IPS-15b (cell line): ENCODE results near the gene KITLG.
"Not testable (repeated sequence)": the region's sequence is repeated elsewhere in the genome, so short reads cannot be mapped to it uniquely, and the experiment has no call there.

ENCODE experiments used
- H3K27me3 ChIP-seq: one replicate; pipeline ENCODE4 v1.6.1; 2013; ENCODE audit warnings: low read length; ENCODE audit not compliant: control insufficient read depth, insufficient read depth
- H3K36me3 ChIP-seq: one replicate; pipeline ENCODE4 v1.6.1; 2013; ENCODE audit warnings: low read length; ENCODE audit not compliant: control insufficient read depth, insufficient read depth
- H3K4me1 ChIP-seq: one replicate; pipeline ENCODE4 v1.6.1; 2013; ENCODE audit warnings: mild to moderate bottlenecking, low read length; ENCODE audit not compliant: control insufficient read depth, insufficient read depth
- H3K4me3 ChIP-seq: one replicate; pipeline ENCODE4 v1.5.1; 2013; ENCODE audit warnings: low read depth, low read length
- H3K9ac ChIP-seq: one replicate; pipeline ENCODE4 v1.6.1; 2013; ENCODE audit warnings: low read depth, mild to moderate bottlenecking, low read length
- H3K9me3 ChIP-seq: one replicate; pipeline ENCODE4 v1.6.1; 2013; ENCODE audit warnings: mild to moderate bottlenecking, low read length; ENCODE audit not compliant: control insufficient read depth, insufficient read depth

Gene KITLG

GRCh38 chr12:88471331-88472045, 108.8 kb downstream of the KITLG start:
- Histone ChIP-seq H3K9ac (no peak overlapping the region), H3K9me3 (peaks cover 3% of the 10 kb centered on the region), H3K36me3 (no peaks in the 10 kb centered on the region), H3K4me3 (no peak overlapping the region), H3K27me3 (no peaks in the 10 kb centered on the region), H3K4me1 (peaks cover 5% of the 10 kb centered on the region)

- H3K4me1 ChIP-seq = peaks cover 5% of the 10 kb centered on the region
- no peaks in the 10 kb centered on the region for H3K36me3 ChIP-seq
- H3K9me3 ChIP-seq = peaks cover 3% of the 10 kb centered on the region
- H3K27me3 ChIP-seq = no peaks in the 10 kb centered on the region
- H3K9ac ChIP-seq = no peak overlapping the region
- no peak overlapping the region for H3K4me3 ChIP-seq
These were observed 111.1 kb downstream of the KITLG start for GRCh38 chr12:88469154-88469553.

GRCh38 chr12:88468581-88468980, 111.7 kb downstream of the KITLG start:
- Histone ChIP-seq H3K27me3 (no peaks in the 10 kb centered on the region), H3K9ac (no peak overlapping the region), H3K4me3 (no peak overlapping the region), H3K9me3 (peaks cover 3% of the 10 kb centered on the region), H3K4me1 (peaks cover 5% of the 10 kb centered on the region), H3K36me3 (no peaks in the 10 kb centered on the region)

- H3K4me3 ChIP-seq, H3K9ac ChIP-seq, H3K9me3 ChIP-seq, H3K4me1 ChIP-seq, H3K36me3 ChIP-seq, H3K27me3 ChIP-seq: not testable (repeated sequence)
These were observed 113.6 kb downstream of the KITLG start for GRCh38 chr12:88466708-88467107.

- H3K9ac ChIP-seq = no peak overlapping the region
- no peaks in the 10 kb centered on the region for H3K9me3 ChIP-seq
- H3K27me3 ChIP-seq = no peaks in the 10 kb centered on the region
These were observed 121.9 kb downstream of the KITLG start for GRCh38 chr12:88458327-88458726.

GRCh38 chr12:88453323-88453722, 126.9 kb downstream of the KITLG start:
- H3K27me3 ChIP-seq = no peaks in the 10 kb centered on the region
- no peak overlapping the region for H3K9ac ChIP-seq
- no peaks in the 10 kb centered on the region for H3K4me1 ChIP-seq
- H3K4me3 ChIP-seq = no peak overlapping the region
- H3K9me3 ChIP-seq = no peaks in the 10 kb centered on the region
- no peaks in the 10 kb centered on the region for H3K36me3 ChIP-seq

More at GRCh38 chr12:88458327-88458726, 121.9 kb downstream of the KITLG start:
- Histone ChIP-seq H3K36me3 (no peaks in the 10 kb centered on the region), H3K4me1 (no peaks in the 10 kb centered on the region), H3K4me3 (no peak overlapping the region)

- Histone ChIP-seq H3K9ac (no peak overlapping the region), H3K27me3 (no peaks in the 10 kb centered on the region), H3K4me3 (no peak overlapping the region), H3K4me1 (no peaks in the 10 kb centered on the region), H3K9me3 (no peaks in the 10 kb centered on the region), H3K36me3 (no peaks in the 10 kb centered on the region)
These were observed 129.1 kb downstream of the KITLG start for GRCh38 chr12:88451205-88451604.

- Histone ChIP-seq H3K36me3 (no peaks in the 10 kb centered on the region), H3K9ac (no peak overlapping the region), H3K4me1 (no peaks in the 10 kb centered on the region), H3K4me3 (no peak overlapping the region), H3K9me3 (no peaks in the 10 kb centered on the region), H3K27me3 (no peaks in the 10 kb centered on the region)
These were observed 130.1 kb downstream of the KITLG start for GRCh38 chr12:88450136-88450535.

GRCh38 chr12:88448337-88448915, 131.8 kb downstream of the KITLG start:
- H3K4me1 ChIP-seq = no peaks in the 10 kb centered on the region
- H3K36me3 ChIP-seq = no peaks in the 10 kb centered on the region
- H3K9me3 ChIP-seq = no peaks in the 10 kb centered on the region
- no peak overlapping the region for H3K4me3 ChIP-seq
- no peaks in the 10 kb centered on the region for H3K27me3 ChIP-seq
- no peak overlapping the region for H3K9ac ChIP-seq

GRCh38 chr12:88445705-88446394, 134.4 kb downstream of the KITLG start:
- Histone ChIP-seq H3K4me1 (no peaks in the 10 kb centered on the region), H3K36me3 (no peaks in the 10 kb centered on the region), H3K9ac (no peak overlapping the region), H3K9me3 (no peaks in the 10 kb centered on the region), H3K27me3 (no peaks in the 10 kb centered on the region), H3K4me3 (no peak overlapping the region)

- Histone ChIP-seq H3K36me3 (no peaks in the 10 kb centered on the region), H3K4me1 (no peaks in the 10 kb centered on the region), H3K9ac (no peak overlapping the region), H3K9me3 (no peaks in the 10 kb centered on the region), H3K4me3 (no peak overlapping the region), H3K27me3 (no peaks in the 10 kb centered on the region)
These were observed 135.8 kb downstream of the KITLG start for GRCh38 chr12:88444481-88444880.
